ENCODE measurements around the gene SLC1A1.

GRCh38 chr9:4549751-4550295 lies 59.6 kb downstream of the SLC1A1 start:
- TF ChIP-seq CTCF (conservative IDR thresholded peaks at IDR 0.05; ENCODE audit: low read depth, low read length) (no peak), EZH2 (IDR thresholded peaks at IDR 0.05; ENCODE audit: low read length, unreplicated experiment) (no peak)
